GM21737 (cell line): ENCODE results near the gene EEPD1.

Experiments used
- ATAC-seq: cut with Tn5 transposase; IDR thresholded peaks from one replicate; pipeline ENCODE4 v1.9.1; 2021; ENCODE audit warnings: mild to moderate bottlenecking, moderate library complexity; ENCODE audit not compliant: unreplicated experiment

The EEPD1 gene

DNA sequence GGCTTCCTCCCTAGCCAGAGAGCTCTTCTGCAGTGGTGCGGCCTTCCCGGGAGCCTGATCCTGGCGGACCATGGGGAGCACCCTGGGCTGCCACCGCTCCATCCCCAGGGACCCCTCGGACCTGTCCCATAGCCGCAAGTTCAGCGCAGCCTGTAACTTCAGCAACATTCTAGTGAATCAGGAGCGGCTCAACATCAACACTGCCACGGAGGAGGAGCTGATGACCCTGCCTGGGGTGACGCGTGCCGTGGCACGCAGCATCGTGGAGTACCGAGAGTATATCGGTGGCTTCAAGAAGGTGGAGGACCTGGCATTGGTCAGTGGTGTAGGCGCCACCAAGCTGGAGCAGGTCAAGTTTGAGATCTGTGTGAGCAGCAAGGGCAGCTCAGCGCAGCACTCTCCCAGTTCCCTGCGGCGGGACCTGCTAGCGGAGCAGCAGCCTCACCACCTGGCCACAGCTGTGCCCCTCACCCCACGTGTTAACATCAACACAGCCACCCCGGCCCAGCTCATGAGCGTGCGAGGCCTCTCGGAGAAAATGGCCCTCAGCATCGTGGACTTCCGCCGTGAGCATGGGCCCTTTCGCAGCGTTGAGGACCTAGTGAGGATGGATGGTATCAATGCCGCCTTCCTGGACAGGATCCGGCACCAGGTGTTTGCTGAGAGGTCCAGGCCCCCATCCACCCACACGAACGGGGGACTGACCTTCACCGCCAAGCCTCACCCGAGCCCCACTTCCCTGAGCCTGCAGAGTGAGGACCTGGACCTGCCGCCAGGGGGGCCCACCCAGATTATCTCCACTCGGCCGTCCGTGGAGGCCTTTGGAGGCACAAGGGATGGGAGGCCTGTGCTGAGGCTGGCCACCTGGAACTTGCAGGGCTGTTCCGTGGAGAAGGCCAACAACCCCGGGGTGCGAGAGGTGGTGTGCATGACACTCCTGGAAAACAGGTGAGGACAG, 1.5 kb downstream of the EEPD1 start:
- ATAC-seq: no peak

GRCh38 chr7:36155811-36156361, 2.8 kb downstream of the EEPD1 start:
- no peak for ATAC-seq

GRCh38 chr7:36157527-36158320, 4.7 kb downstream of the EEPD1 start:
- no peak for ATAC-seq

GRCh38 chr7:36158321-36158605, 5.2 kb downstream of the EEPD1 start:
- no peak for ATAC-seq

DNA sequence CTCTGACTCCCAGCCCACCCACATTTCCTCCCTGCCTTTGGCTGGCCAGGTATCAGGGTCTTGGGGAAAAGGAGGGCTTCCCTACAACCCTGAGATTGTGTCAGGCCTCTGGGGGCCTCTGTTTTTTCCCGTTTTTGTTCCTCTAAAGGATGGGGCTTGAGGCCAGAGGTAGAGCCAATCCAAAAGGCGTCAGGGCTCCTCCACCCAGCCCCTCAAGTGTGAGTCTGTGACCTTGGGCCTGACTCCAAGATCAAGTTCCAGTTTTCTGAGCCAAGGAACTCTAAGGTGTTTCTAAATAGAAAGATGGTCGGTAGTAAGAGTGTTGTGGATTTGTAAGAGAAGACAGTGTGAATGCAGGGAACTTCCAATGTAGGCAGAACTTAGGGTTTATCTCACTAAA, 6.6 kb downstream of the EEPD1 start:
- ATAC-seq: no peak

- no peak for ATAC-seq
Observed at GRCh38 chr7:36160313-36160712, 7.3 kb downstream of the EEPD1 start.

GRCh38 chr7:36161996-36162395, 8.9 kb downstream of the EEPD1 start:
- no peak for ATAC-seq

DNA sequence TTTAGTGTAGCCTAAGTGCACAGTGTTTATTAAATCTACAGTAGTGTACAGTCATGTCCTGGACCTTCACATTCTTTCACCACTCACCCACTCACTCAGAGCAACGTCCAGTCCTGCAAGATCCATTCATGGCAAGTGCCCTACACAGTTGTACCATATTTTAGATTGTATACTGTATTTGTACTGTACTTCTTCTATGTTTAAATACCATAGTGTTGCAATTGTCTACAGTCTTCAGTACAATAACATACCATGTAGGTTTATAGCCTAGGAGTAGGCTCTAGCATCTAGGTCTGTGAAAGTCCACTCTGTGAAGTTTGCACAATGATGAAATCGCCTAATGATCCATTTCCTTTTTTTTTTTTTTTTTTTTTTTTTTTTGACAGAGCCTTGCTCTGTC, 12.0 kb downstream of the EEPD1 start:
- no peak for ATAC-seq

DNA sequence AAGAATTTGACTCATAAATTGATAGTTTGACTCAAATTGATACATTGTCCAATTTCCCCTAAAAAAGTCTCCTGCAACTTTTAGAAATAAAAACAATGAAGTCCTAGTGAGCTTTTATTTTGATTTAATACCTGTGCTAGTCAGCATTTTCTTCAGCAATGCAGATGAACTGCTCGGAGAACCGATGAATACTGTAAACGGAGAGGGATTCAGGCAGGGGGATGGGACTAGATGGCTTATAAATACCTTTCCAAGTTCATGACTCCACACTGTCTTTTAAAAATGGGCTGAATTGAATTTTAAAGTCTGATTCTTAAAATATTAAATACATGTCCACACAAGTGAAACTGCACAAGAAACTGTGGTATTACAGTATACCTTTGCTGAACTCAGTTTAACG, 12.7 kb downstream of the EEPD1 start:
- ATAC-seq: no peak

- no peak for ATAC-seq
Observed at GRCh38 chr7:36167403-36168050, 14.5 kb downstream of the EEPD1 start.

DNA sequence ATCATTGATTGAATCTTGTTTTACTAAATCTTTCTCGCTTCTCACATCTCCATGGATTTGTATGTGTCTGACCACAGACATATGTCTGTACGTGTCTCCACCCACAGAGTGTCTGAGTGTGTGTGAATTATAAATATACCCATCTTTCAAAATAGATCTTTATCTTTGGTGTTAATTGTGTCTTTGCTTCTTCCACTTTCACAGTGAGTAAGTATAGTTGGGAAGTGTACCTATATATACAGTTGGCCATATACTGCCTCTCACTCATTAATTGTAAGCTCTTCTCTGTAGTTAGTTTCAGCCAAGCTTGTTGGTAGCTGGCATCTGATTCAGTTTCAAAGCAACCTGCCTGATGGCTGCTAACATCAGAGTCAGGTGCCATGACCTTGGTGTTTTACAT, 18.4 kb downstream of the EEPD1 start:
- ATAC-seq: no peak

GRCh38 chr7:36175886-36176285, 22.8 kb downstream of the EEPD1 start:
- no peak for ATAC-seq

DNA sequence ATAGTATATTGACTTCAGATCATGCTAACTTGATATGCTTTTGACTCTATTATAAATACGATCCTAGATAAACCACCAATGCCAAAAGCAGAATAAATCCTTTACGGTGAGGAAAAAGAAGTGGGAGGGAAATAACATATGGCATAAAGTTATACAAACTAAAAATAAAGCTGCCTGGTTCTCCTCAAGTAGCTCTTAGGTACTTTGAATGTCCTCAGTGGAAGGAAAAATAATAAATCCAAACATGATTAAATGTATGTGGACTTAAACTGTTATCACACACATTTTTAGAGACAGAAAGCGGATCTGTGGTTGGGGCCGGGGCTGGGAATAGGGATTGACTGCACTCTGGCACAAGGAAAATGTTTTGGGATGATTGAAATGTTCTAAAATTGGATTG, 23.6 kb downstream of the EEPD1 start:
- ATAC-seq: no peak

DNA sequence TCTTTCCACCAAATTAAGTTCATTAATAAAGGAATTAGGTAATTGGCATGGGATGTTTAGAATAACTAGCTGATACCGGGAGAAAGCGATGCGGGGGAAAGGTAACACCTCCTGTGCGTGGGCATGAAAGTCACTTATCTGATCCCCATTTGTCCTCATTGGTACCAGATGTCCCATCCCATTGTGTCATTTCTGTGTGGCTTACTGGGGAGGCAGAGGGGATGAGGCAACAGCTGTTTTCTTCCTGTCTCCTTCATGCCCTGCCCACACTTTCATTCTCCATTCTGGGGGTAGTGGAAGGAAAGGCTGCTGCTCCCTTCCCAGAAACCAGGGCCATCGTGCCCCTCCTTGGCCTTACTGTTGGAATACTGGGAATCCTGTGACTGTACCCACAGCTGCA, 27.1 kb downstream of the EEPD1 start:
- no peak for ATAC-seq

- no peak for ATAC-seq
Observed at GRCh38 chr7:36181668-36182067, 28.6 kb downstream of the EEPD1 start.

DNA sequence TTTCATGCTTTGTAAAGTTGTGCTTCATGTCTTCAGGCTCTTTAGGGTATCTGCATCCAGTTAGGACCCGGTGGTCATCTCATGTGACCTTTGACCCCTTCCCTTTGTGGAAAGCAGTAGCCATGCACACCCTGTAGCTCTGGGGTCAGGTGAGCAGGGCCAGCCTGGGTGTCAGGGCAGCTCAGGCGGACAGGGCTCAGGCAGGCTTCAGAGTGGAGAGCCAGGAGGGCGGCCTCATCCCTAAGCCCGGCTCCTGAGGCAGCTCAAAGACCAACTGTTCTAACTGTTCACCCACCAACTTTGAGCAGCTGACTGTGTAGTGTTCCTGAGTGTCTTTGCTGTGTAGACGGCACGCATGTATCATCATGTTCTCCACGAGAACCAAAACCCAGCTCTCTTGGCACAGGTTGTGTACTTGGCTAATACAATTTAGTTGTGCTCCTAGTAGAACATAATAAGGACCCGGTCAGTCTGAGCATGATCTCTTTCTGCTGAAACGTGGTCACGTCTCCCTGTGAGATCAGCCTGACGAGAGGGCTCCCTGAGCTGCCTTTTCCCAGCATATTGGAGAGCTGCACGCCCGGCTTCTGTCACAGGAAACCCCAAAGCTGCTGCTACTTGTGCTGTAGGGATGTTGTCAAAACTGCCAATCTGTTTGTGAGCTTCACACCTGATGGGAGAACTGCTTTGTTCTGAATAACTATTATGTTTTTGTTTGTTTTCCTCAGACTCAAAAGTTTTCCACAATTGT, 30.0 kb downstream of the EEPD1 start:
- no peak for ATAC-seq

DNA sequence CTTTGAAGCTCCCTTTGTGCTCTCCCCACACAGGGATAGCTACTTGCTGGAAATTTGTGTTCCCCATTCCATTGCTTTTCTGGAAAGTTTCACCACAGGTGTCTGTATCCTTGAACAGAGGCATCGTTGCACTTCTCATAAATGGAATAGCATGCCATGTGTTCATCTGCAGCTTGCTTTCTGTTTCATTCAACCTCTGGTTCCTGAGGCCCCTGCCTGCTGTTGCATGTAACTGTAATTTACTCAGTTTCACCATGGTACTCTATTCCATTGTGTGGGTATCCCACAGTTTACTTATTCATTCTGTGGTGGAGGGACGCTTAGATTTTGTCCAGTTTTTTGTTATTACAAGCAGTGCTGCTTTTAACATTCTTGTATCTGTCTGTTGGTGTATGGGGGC, 32.0 kb downstream of the EEPD1 start:
- ATAC-seq: no peak

DNA sequence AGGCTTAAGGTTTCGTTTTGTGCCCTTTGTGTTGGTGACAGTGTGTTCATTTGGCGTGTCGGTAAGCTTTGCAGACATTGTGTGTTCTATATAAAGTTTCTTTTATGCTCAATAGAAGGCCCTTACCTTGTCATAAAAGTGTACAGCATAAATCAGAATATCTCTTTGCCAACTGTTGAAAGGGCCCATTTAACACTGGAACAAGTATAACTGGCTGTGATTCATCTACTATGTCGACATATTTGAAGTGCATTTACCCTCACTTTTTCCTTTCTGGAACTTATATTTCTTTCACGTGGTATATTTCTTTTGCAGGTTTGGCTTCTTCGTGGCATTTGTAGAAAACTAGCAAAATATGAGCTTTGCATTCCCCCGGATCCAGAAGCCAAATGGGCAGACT, 32.7 kb downstream of the EEPD1 start:
- no peak for ATAC-seq

DNA sequence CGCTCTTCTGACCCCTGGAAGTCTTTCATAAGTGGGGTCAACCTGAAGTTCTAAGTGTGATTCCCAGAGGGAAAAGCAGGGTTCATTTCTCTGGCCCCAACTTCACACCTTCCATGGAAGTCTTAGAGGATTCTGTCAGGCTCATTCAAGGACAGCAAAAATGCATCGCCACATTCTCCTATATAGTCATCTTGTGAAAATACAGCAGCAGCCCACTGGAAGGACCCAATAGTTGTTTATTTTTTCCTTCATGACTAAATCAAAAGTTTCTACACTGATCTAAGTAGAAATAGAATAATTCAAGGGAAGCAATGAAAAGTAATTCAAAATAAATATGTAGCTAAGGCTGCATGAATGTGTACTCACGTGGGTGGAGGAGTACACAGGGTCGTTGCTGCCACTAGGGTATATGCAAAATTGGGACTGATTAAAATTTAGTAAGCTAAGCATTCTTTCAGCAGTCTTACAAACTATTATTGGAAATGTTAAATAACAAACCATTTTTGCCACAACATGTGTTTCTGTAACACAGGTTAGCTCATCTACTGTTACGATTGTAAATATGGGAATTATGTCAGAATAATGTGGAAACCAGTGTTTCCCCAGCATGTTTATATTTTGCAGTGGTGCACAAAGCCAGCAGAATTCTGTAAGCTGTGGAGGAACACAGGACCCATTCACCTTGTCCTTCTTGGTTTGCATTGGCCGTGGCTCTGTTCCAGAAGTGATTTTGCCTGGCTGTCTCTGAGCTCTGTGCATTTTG, 33.5 kb downstream of the EEPD1 start:
- ATAC-seq: no peak

DNA sequence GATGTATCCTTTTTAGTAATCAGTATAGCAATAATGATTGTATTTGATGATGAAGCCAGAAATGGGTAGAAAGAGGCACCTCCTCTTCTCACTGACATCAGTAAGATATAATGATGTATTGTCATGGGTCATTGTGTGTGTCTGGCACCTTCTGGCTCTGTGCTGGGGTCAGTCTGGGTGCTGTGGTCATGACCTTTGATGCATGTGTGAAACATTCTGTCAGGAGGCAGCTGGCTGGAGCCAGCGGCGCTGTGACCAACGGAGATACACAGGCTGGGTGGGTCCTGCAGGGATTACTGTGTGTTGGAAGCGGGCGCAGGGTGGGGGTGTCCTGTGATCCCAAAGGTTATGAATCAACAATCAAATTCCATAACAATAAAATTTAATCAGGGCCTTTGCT, 35.2 kb downstream of the EEPD1 start:
- ATAC-seq: no peak
